ENCODE data around the gene EEF2K. TPM values are rescaled to one million over a fixed set of nuclear protein-coding genes. Genes with fewer than 3 reads are reported as not detected.

The EEF2K gene
- total RNA-seq, 1 donor from 2014 or later, result 22.1 TPM

- no peak for DNase-seq (ENCODE audit: low spot score in 2 of 2, unreplicated experiment in 2 of 2)
- Mint-ChIP-seq H3K36me3 (no peaks in the 10 kb centered on the region), H3K27me3 (ENCODE audit: low read depth) (no peaks in the 10 kb centered on the region), H3K9me3 (no peaks in the 10 kb centered on the region), H3K4me3 (no peak overlapping the region), H3K4me1 (peaks cover 14% of the 10 kb centered on the region), H3K27ac (no peak overlapping the region)
- no peak for TF ChIP-seq CTCF (IDR thresholded peaks at IDR 0.05; ENCODE audit: unreplicated experiment)
Measured at GRCh38 chr16:22204091-22204655, 1.9 kb upstream of the EEF2K start.

- TF ChIP-seq CTCF (IDR thresholded peaks at IDR 0.05; ENCODE audit: unreplicated experiment), result no peak
- H3K27ac Mint-ChIP-seq, result peak overlapping the region; percentile 81
- DNase-seq (ENCODE audit: low spot score in 2 of 2, unreplicated experiment in 2 of 2), result no peak
- peak overlapping the region; percentile 89 for H3K4me3 Mint-ChIP-seq
- peaks cover 2% of the 10 kb centered on the region for H3K36me3 Mint-ChIP-seq
- H3K9me3 Mint-ChIP-seq, result no peaks in the 10 kb centered on the region
- peaks cover 14% of the 10 kb centered on the region for H3K4me1 Mint-ChIP-seq
- H3K27me3 Mint-ChIP-seq (ENCODE audit: low read depth), result no peaks in the 10 kb centered on the region
Measured at GRCh38 chr16:22205577-22206012, 483 bp upstream of the EEF2K start.

GRCh38 chr16:22206842-22207714 lies 1.0 kb downstream of the EEF2K start:
- no peak for TF ChIP-seq CTCF (IDR thresholded peaks at IDR 0.05; ENCODE audit: unreplicated experiment)
- H3K4me1 Mint-ChIP-seq, result peaks cover 14% of the 10 kb centered on the region

GRCh38 chr16:22207715-22208360 lies 1.8 kb downstream of the EEF2K start:
- Mint-ChIP-seq H3K27me3 (ENCODE audit: low read depth) (no peaks in the 10 kb centered on the region), H3K36me3 (peaks cover 3% of the 10 kb centered on the region), H3K4me3 (peak overlapping the region; percentile 89), H3K9me3 (no peaks in the 10 kb centered on the region), H3K4me1 (peaks cover 14% of the 10 kb centered on the region), H3K27ac (no peak overlapping the region)
- no peak for TF ChIP-seq CTCF (IDR thresholded peaks at IDR 0.05; ENCODE audit: unreplicated experiment)
- DNase-seq (ENCODE audit: low spot score in 2 of 2, unreplicated experiment in 2 of 2), result no peak

More at GRCh38 chr16:22206842-22207714, 1.0 kb downstream of the EEF2K start:
- no peaks in the 10 kb centered on the region for H3K9me3 Mint-ChIP-seq
- peak in 1 of 2 experiments; percentile 50 for DNase-seq (ENCODE audit: low spot score in 2 of 2, unreplicated experiment in 2 of 2)
- H3K27me3 Mint-ChIP-seq (ENCODE audit: low read depth), result no peaks in the 10 kb centered on the region
- peak overlapping the region; percentile 89 for H3K4me3 Mint-ChIP-seq
- peak overlapping the region; percentile 85 for H3K27ac Mint-ChIP-seq
- H3K36me3 Mint-ChIP-seq, result peaks cover 3% of the 10 kb centered on the region

GRCh38 chr16:22210285-22210684 lies 4.2 kb downstream of the EEF2K start:
- Mint-ChIP-seq H3K27me3 (ENCODE audit: low read depth) (no peaks in the 10 kb centered on the region), H3K27ac (no peak overlapping the region), H3K4me3 (no peak overlapping the region), H3K9me3 (no peaks in the 10 kb centered on the region), H3K36me3 (peaks cover 15% of the 10 kb centered on the region), H3K4me1 (peaks cover 14% of the 10 kb centered on the region)
- DNase-seq (ENCODE audit: low spot score in 2 of 2, unreplicated experiment in 2 of 2), result no peak
- TF ChIP-seq CTCF (IDR thresholded peaks at IDR 0.05; ENCODE audit: unreplicated experiment), result no peak
